Ovary (tissue), 3 donors: ENCODE results near the gene LARGE1.

Experiments
- POLR2A ChIP-seq: fragments of 450-650 bp; IDR thresholded peaks from one replicate; pipeline ENCODE4 v1.6.1; 2017; ENCODE audit warnings: antibody characterized with exemption, mild to moderate bottlenecking, moderate library complexity
- TF ChIP-seq, protein P1 (sequence below), 3 donors: fragments of 450-650 bp in 2 of 3; fragments of 200-600 bp in 1 of 3; IDR thresholded peaks; one replicate each; pipeline versions ENCODE4 v1.5.1 to v1.8.0; 2016 to 2022; ENCODE audit warnings: antibody characterized with exemption in 3 of 3, mild to moderate bottlenecking in 1 of 3
- donor health status: DM: no; HTN: no; CAD: no.

DNA sequence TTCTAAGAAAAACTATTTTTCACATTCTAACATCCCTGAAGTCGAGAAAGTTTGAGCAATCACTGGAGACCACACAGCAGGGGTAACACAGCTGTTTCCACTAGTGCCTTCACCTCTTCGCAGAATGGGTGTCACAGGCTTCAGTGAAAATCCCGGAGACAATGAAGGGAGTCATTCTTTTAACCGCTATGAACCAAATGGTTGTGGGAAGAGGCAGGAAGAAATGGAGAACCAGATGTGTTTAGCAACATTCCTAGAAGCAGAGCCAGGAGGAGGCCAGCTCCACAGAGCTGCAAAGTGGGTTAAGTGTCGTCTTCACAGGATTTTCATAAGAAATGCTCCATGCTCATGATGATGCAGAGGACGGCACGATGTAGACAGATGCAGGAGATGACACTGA is 221.1 kb downstream of the LARGE1 start:
- TF ChIP-seq, protein P1, sequence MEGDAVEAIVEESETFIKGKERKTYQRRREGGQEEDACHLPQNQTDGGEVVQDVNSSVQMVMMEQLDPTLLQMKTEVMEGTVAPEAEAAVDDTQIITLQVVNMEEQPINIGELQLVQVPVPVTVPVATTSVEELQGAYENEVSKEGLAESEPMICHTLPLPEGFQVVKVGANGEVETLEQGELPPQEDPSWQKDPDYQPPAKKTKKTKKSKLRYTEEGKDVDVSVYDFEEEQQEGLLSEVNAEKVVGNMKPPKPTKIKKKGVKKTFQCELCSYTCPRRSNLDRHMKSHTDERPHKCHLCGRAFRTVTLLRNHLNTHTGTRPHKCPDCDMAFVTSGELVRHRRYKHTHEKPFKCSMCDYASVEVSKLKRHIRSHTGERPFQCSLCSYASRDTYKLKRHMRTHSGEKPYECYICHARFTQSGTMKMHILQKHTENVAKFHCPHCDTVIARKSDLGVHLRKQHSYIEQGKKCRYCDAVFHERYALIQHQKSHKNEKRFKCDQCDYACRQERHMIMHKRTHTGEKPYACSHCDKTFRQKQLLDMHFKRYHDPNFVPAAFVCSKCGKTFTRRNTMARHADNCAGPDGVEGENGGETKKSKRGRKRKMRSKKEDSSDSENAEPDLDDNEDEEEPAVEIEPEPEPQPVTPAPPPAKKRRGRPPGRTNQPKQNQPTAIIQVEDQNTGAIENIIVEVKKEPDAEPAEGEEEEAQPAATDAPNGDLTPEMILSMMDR (IDR thresholded peaks at IDR 0.05), result no peak
- TF ChIP-seq POLR2A, result no peak
